H4 (cell line): ENCODE measurements around the gene TIMM29. TPM values are rescaled to one million over a fixed set of nuclear protein-coding genes. Genes with fewer than 3 reads are reported as not detected.

Experiments used
- DNase-seq: peaks from one replicate; pipeline ENCODE4 v3.0.0-alpha.2; 2015; ENCODE audit warnings: low spot score
- total RNA-seq: library from RNA; depleted of rRNA; stranded (reverse); fragments of >200 nt; shearing (Covaris generic); gene quantifications from 2 replicates; pipeline ENCODE4 v1.2.3, GENCODE V29; 2014; rRNA removed

Gene TIMM29
- total RNA-seq = 11.2 and 23.5 TPM in 2 replicates

- peak; percentile 96 for DNase-seq
Measured at GRCh38 chr19:10928563-10929401, at the start of gene TIMM29, which contains the start of gene YIPF2. TSS of gene TIMM29 (plus strand) at chr19:10928811. CDS start at chr19:10928823, 12 bp downstream. TSS of gene YIPF2 (minus strand) at chr19:10928639. CDS start at chr19:10928410, 229 bp downstream.

GRCh38 chr19:10881403-10882107 lies 47.1 kb upstream of the TIMM29 start:
- no peak for DNase-seq

- DNase-seq = no peak
Measured at GRCh38 chr19:10882108-10882457, 46.5 kb upstream of the TIMM29 start.

DNA sequence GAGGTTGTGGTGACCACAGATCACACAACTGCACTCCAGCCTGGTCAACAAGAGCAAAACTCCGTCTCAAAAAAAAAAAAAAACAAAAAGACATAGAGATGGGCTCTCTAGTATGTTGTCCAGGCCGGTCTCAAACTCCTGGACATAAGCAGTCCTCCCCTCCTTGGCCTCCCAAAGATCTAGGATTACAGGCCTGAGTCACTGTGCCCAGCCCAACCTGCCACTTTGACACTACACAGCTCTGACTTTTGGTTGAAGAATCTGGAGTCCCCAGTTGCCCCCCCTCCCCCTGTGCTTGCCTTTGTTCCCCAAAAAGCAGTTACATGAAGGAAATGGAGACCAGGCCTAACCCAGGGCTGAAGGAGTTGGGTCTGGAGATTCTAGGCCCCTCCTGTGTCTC lies 44.3 kb upstream of the TIMM29 start:
- no peak for DNase-seq

DNA sequence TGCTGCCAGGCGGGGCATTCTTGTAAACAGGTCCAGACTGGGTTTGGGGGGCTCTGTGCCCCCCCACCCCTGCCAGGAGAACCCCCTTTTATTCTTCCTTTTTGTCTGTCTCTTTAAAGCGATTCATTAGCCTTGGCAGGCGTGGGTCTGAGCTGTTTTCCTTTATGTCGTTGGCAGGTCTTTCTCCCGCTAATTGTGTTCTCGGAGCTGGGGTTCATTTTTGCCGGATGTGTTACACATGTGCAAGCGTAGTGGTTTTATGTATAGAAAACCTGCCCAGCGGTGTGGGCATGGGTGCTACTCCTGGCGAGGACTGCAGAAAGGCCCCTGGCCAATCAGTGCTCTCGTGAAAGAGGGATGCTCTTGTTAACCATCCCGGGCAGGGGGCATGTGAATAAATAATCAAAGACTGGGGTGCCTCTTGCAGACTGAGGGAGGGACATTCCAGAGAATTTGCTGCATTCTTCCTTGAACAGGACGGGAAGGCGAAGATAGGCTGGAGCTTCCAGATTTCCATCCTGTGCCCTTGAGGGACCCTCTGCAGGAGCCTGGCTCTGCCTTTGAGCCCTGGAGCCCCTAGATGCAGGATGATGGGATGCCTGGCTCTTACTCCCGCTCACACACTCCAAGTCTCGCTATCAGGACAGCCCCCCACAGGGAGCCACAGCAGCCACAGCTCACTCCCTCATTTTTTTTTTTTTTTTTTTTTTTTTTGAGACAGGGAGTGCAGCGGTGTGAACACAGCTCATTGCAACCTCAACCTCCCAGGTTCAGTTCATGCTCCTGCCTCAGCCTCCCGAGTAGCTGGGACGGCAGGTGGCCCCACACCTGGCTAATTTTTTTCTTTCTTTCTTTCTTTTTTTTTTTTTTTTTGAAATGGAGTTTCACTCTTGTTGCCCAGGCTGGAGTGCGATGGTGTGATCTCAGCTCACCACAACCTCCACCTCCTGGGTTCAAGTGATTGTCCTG lies 43.1 kb upstream of the TIMM29 start:
- DNase-seq = no peak

- no peak for DNase-seq
Measured at GRCh38 chr19:10887616-10888367, 40.8 kb upstream of the TIMM29 start.

- no peak for DNase-seq
Measured at GRCh38 chr19:10888421-10888866, 40.2 kb upstream of the TIMM29 start.

- no peak for DNase-seq
Measured at GRCh38 chr19:10889880-10890279, 38.7 kb upstream of the TIMM29 start.

DNA sequence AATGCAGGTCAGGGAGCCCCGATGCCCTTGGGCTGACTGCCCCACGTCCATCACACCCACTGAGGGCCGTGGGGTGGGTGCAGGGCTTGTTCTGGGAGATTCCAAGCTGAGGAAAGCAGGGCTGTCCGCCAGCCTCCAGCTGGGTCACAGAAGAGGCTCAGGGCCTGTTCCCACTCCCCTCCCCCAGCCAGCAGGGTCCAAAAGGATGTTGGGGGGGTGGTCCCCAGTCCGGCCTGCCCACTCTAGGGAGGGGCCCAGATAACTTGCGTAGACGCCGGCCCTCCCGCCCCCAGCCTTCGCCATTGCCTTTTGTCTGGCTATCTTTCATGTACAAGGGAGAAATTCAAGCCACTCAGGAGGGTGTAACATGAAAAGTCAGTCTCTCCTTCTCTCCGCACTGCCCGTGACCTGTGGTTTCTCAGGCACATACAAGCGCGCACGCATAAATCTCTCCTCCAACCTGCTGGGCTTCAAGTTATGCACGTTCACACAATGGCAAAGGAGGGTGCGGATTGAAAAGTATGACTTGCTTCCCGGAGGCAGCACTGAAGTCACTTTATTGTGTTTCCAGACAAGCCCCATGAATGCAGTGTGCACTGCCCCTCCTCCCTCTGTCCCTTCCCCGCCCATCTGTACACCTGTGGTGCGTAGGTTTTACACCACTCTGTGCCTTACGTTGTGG lies 37.1 kb upstream of the TIMM29 start:
- no peak for DNase-seq

DNA sequence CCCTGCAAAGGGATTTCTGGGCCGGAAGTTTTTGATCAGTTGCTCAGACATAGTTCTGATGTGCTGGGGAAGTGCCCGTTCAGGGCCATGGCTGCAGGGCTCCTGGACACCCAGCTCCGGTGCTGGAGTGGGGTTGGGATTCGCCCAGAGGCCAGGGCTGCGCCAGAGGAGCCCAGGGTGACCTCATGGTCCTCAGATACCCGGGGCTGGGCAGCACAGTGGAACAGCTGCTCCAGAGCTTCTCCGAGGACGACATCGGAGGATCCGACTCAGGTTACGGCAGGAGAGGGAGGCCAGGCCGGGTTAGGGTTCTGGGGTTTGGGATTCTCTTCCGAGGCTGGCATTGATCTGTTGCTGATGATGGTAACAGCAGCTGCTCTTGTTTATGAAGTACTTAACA lies 36.4 kb upstream of the TIMM29 start:
- no peak for DNase-seq

- no peak for DNase-seq
Measured at GRCh38 chr19:10894911-10895213, 33.7 kb upstream of the TIMM29 start.

GRCh38 chr19:10895363-10895762 lies 33.2 kb upstream of the TIMM29 start:
- no peak for DNase-seq

DNA sequence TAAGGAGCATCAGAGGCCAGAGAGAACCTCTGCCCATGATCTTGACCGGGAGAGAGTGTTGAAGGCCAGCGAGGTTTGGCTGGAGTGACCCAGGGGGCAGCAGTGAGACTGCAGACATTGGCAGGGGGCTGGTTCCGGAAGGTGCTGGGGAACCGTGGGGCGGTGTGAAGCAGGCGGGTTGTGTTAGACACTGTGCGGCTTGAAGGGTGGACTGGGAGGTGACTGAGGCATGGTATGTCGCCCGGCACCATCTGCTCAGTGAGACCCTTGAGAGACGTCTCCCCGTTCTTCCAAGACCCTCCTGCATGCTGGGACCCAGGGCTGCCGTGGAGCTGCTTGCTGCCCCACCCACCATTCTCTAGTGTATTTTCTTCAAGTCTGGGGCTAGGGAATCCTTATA lies 32.7 kb upstream of the TIMM29 start:
- DNase-seq = no peak

GRCh38 chr19:10896851-10897526 lies 31.6 kb upstream of the TIMM29 start:
- no peak for DNase-seq

GRCh38 chr19:10898633-10899032 lies 30.0 kb upstream of the TIMM29 start:
- DNase-seq = no peak

DNA sequence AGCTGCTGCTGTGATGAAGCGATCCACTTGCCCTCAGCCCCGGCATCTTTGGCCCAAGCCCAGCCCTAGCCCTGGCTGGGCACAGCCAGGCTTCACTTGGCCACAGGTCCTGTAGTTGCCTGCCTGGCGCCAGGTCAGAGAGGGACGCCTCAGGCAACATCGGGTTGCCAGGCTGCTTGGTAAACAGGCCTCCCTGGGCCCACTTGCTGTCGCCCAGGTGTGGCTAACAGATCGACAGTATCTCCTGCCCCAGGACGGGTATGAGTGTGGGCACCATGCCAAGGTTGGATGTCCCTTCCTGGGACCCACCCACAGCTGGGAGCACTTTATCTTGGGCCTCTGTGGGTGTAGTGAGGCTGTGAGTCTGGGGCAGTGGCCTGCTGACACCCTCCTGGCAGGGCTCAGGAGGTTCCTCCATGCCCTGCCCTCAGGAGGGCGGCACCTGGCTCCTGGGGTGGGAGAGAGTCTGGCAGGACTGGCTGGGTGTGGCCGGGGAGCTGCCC lies 29.4 kb upstream of the TIMM29 start:
- DNase-seq = no peak

GRCh38 chr19:10907925-10908324 lies 20.7 kb upstream of the TIMM29 start:
- no peak for DNase-seq

DNA sequence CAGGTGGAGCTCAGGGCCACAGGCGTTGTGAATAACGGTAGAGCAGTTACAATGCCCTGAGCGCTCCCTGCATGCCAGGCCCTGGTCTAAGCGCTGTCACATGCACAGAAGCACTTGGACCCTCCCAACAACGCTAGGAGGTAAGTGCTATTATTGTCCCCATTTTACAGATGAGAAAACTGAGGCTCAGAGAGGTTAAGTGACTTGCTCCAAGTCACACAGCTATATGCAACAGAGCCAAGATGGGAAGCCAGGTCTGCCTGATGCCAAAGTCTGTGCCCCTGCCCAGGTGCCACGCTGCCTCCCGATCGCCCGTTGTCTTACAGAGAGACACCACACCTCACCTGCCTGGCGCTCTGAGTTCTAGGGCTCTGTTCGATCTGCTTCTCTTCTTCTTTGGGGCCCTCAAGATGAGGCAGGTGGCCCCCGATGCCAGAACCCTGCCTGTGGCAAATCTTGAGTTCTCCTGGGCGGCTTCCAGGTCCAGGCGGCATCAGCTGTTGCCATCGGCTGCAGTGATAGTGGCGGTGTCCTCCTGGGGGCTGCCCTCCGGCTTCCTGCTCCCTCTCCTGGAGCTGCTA lies 20.1 kb upstream of the TIMM29 start:
- no peak for DNase-seq

DNA sequence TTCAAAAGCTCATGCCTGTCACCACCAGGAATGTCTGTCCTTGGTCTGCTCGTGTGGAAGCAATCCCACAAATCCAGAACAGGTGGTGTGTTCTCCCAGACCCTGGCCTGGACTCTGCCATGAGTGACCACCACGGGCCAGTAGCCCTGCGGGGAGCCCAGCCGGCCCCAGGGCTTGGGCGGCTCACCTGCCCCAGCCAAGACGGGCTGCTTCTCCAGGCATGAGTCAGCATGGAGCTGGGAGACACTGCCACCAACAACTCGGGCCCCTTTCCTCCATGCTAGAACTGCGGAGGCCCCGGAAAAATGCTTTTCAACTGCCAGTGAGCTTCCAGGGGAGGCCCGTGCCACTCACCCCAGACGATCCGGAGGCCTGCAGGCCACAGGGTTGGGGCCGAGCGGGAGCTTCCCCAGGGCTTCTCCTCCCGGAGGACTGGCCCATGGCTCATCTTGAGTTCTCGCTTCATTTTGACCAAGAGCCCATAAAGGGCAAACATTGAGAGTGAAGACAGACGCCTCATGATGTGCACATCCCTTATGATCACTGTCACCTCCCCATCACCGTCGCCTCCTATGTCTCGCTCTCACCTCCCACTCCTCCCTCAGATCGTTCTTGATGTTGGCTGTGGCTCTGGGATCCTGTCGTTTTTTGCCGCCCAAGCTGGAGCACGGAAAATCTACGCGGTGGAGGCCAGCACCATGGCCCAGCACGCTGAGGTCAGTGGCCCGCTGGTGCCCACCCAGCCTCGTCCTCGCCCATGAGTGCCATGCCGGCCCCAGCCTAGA lies 16.8 kb upstream of the TIMM29 start:
- peak; percentile 4 for DNase-seq
